IPS-18c (cell line): Measurements from ENCODE around the gene TBC1D5.
A peak's percentile ranks its signal among the peaks of the same experiment; 100 is the strongest.
"Not testable (repeated sequence)": the region's sequence is repeated elsewhere in the genome, so short reads cannot be mapped to it uniquely, and the experiment has no call there.

Source experiments
- H3K4me3 ChIP-seq: 2 replicates; pipeline ENCODE4 v1.7.0; 2013; ENCODE audit warnings: low read depth, mild to moderate bottlenecking, low read length, moderate library complexity; ENCODE audit not compliant: insufficient read depth
- H3K9me3 ChIP-seq: one replicate; pipeline ENCODE4 v1.6.1; 2013; ENCODE audit warnings: mild to moderate bottlenecking, low read length, moderate library complexity; ENCODE audit not compliant: control insufficient read depth, insufficient read depth

The TBC1D5 gene

DNA sequence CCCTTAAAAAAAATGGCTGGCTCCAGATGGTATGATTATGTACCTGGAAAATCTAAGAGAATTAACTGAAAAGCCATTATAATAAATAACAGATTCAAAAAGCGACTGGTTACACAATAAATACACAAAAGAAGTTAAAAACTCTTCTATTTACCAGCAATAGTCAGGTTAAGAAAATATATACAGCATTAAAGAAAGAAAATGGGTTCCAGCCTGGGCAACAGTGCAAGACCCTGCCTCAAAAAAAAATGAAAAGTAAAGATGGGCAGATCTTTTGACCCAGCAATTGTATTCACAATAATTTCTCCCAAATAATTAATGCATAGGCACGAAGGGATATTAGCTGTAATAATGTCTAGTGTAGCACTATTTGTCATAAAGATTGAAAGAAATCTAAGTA, 8.7 kb downstream of the TBC1D5 start:
- Histone ChIP-seq H3K4me3 (no peak overlapping the region), H3K9me3 (no peaks in the 10 kb centered on the region)

DNA sequence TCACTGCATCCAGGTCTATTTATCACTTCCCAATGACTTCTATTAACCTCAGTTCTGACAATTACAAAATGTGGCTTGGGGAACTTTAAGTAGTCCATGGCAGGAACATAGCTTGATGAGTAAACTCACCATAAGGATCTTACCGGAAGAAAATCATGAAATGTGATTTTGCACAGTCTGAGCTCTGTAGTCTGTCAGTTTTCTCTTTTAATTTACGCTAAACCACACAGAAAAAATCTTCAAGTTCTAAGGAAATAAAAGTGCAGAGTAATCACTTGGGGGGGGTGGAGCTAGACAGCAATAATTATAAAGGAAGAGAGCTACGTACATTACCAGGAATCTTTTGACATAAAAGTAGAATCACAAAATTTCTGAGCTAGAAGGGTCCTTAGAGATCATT, 9.2 kb downstream of the TBC1D5 start:
- no peak overlapping the region for H3K4me3 ChIP-seq
- H3K9me3 ChIP-seq = no peaks in the 10 kb centered on the region

DNA sequence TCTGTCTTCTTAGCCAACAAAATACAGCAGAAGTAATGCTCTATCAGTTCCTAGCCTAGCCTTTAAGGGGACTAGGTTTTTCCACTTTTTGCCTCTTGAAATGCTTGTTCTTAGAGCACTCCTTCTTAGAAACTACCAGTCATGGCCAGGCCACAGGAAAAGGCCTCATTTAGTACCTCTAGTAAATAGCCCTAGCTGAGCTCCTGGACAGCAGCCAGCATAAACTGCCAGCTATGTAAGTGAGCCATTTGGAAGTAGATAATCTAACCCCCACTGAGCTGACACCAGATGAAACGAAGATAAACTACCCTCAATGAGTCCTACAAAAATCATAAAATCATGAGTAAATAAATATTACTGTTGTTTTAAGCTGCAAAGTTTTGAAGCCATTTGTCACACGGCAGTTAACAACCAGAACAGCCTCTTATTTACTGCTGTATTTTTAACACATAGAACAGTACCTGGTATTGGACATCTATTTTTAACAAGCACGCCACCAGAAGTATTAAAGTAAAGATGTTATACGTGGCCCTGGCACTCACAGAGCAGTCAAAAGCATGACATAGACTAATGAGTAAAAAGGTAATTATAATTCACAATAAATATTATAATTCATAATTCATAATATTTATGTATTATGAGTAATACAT, 12.0 kb downstream of the TBC1D5 start:
- Histone ChIP-seq H3K4me3 (no peak overlapping the region), H3K9me3 (no peaks in the 10 kb centered on the region)

DNA sequence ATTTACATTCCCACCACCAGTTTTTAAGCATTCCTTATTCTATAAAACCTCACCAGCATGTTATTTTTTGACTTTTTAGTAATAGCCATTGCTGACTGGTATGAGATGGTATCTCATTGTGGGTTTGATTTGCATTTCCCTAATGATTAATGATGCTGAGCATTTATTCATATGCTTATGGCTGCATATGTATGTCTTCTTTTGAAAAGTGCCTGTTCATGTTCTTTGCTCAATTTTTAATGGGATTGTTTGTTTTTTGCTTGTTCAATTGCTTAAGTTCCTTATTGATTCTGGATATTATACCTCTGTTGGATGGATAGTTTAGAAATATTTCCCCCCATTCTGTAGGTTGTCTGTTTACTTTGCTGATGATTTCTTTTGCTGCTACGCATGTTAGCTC, 16.1 kb downstream of the TBC1D5 start:
- no peaks in the 10 kb centered on the region for H3K9me3 ChIP-seq
- no peak overlapping the region for H3K4me3 ChIP-seq

DNA sequence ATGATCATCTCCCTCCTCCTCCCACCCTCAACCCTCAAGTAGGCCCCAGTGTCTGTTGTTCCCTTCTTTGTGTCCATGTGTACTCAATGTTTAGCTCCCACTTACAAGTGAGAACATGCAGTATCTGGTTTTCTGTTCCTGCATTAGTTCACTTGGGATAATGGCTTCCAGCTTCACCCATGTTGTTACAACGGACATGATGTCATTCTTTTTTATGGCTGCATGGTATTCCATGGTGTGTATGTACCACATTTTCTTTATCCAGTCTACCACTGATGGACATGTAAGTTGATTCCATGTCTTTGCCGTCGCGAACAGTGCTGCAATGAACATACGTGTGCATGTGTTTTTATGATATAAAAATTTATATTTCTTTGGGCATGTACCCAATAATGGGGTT, 16.6 kb downstream of the TBC1D5 start:
- H3K4me3 ChIP-seq, H3K9me3 ChIP-seq: not testable (repeated sequence)

DNA sequence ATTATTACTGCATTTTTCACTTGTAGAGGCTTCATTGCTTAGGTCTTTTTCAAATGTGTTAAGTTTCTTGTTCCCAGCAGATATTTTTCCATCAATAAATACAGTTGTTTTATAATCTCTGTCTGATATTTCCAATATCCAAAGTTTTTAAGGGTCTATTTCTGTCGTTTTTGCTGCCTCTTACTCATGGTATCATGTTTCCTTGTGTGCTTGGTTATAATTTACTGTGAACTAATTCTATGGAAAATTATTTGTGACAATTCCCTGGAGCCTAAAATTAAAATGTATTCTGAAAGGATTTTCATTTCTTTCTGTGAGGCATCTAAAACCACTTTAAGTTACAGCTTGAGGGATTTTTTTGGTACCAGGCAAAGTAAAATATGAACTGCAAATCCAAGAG, 17.5 kb downstream of the TBC1D5 start:
- Histone ChIP-seq H3K9me3 (no peaks in the 10 kb centered on the region), H3K4me3 (no peak overlapping the region)

DNA sequence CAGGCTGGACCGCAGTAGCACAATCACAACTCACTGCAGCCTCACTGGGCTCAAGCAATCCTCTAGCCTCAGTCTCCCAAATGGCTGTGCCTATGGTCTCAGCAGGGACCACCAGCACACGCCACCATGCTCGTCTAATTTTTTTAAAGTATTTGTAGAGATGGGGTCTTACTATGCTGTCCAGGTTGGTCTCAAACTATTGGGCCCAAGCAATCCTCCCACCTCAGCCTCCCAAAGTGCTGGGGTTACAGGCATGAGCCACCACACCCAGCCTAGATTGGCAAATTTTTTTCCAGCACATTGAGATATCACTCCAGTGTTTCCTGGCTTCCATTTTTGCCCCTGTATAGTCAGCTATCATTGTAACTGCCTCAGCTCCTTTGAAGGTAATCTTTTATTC, 18.3 kb downstream of the TBC1D5 start:
- Histone ChIP-seq H3K4me3 (no peak overlapping the region), H3K9me3 (no peaks in the 10 kb centered on the region)

DNA sequence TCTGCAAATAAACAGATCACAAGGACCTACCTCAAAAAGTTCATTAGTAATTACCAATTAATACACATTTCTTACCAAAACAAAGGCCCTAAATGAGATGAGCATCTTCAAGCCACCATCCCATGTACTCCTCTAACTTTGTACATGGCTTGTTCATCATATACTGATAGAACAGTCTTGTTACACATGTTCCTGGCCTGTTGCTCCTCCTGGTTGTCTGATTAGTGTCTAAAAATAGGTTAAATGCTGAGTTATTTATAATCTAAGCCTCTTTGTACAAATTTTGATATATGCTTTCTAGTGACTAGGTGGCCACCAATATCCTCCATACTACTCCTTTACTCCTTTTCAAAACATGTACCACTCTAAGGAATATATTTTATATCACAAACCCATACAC, 25.0 kb downstream of the TBC1D5 start:
- no peak overlapping the region for H3K4me3 ChIP-seq
- peaks cover 6% of the 10 kb centered on the region for H3K9me3 ChIP-seq

DNA sequence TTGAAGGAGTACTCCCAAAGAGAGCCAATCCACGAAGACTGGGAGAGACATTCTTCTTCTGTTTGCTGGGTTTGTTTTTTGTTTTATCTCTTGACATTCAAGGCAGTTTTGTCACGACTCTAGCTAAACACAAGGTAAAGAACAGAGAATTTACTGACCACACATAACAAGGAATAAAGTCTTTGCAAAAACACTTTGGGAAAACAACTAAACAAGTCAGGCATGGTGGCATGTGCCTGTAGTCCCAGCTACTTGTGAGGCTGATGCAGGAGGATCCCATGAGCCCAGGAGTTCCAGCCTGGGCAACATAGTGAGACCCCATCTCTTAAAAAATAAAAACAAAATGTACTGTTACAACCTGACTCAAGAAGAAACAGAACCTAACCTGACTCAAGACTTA, 28.0 kb downstream of the TBC1D5 start:
- Histone ChIP-seq H3K4me3 (no peak overlapping the region), H3K9me3 (peaks cover 6% of the 10 kb centered on the region)

DNA sequence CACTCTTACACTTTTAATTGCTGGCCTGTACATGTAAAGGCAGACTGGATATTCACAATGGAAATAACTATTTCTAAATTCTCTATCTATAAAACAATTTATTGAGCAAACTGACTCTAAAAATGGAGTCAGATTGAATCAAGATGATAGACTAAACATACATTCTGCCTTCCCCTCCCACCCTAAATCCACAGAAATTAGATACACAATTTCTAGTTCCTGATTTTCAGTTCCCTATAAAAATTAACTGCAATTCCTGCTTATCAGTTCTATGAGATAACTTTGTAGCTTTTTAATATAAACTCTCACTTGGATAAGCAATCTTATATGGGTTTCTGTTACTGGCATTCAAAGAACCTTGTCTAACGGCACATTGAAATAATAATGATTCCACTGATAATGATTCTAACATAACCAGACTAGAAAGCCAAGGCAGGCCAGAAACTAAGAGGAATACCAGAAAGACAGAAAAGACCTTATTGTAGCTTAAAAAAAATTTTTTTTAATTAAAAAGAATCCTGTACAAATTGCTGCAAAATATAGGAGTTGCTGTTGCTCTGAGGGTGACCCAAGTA, 33.1 kb downstream of the TBC1D5 start:
- no peak overlapping the region for H3K4me3 ChIP-seq
- peaks cover 6% of the 10 kb centered on the region for H3K9me3 ChIP-seq

DNA sequence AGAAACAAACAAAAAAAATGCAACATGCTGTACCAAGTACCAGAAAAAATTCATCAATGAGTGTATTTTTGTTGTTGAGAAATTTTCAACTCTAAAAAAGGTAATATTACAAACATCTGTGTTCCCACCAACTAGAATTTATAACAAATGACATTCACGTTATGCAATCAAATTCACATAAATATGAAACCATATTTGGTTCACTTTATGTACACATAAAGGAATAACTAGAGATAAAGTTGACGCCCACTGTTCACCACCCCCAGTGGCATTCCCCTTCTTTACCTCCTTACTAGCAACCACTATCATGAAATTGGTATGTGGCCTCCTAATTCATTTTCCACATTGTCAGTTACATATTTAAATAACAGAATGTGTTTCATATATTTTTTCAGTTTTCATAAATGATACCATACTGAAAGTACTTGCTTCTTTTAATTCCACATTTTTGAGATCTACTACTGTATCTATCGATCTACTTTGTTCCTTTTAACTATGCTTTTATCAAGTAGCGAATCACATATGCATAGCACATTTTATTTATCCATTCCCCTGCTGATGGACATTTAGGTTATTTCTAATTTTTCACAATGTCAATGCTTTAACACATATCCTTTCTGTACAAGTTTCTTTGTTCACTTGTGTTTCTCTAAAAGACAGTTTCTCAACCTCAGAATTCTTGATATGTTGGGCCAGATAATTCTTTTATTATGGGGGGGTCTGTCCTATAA, 34.5 kb downstream of the TBC1D5 start:
- Histone ChIP-seq H3K4me3 (no peak overlapping the region), H3K9me3 (peaks cover 4% of the 10 kb centered on the region)

DNA sequence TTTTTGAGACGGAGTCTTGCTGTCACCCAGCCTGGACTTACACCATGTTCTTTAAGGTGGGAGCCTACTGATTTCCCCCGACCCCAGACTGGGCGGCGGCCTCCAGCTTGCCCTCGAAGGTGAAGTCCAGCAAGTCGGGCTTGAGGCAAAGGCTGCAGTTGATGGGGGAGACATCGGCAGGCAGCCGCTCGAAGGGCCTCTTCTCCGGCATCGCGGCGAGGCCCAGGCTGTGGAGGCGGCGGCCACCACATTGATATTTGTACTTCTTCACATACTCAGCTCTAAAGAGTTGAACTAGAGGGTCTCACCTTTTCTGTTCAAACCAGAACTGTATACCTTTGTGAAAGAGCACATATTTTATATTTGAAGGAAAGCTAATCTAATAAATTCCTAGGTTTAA, 36.4 kb downstream of the TBC1D5 start:
- H3K9me3 ChIP-seq, H3K4me3 ChIP-seq: not testable (repeated sequence)

DNA sequence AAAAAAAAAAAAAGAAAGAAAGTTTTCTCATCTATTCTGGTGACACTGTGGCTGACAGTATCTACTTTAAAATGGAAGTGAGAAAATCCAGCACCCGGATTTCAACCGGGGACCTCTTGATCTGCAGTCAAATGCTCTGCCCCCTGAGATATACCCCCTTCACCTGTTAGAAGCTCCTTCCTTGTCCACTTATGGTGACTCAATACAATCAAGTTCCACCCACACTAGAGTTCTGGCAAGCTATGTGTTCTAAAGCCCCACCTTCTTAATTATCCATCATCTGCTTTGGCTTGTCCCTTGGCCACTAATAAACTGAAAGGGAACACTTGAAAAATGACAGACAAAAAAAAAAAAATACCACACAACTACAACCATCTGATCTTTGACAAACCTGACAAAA, 42.6 kb downstream of the TBC1D5 start:
- not testable (repeated sequence) for H3K4me3 ChIP-seq, H3K9me3 ChIP-seq

DNA sequence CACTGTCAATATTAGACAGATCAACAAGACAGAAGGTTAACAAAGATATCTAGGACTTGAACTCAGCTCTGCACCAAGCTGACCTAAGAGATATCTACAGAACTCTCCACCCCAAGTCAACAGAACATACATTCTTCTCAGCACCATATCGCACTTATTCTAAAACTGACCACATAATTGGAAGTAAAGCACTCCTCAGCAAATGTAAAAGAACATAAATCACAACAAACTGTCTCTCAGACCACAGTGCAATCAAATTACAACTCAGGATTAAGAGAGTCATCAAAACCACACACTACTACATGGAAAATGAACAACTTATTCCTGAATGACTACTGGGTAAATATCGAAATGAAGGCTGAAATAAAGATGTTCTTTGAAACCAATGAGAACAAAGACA, 46.8 kb downstream of the TBC1D5 start:
- not testable (repeated sequence) for H3K9me3 ChIP-seq, H3K4me3 ChIP-seq

DNA sequence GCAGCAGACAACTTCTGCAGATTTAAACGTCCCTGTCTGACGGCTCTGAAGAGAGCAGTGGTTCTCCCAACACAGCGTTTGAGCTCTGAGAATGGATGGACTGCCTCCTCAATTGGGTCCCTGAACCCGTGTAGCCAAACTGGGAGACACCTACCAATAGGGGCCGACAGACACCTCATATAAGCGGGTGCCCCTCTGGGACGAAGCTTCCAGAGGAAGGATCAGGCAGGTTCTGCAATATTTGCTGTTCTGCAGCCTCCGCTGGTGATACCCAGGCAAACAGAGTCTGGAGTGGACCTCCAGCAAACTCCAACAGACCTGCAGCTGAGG, 48.8 kb downstream of the TBC1D5 start:
- not testable (repeated sequence) for H3K9me3 ChIP-seq
- H3K4me3 ChIP-seq = peak overlapping the region; percentile 9; the same call in 1 of the 2 replicates

DNA sequence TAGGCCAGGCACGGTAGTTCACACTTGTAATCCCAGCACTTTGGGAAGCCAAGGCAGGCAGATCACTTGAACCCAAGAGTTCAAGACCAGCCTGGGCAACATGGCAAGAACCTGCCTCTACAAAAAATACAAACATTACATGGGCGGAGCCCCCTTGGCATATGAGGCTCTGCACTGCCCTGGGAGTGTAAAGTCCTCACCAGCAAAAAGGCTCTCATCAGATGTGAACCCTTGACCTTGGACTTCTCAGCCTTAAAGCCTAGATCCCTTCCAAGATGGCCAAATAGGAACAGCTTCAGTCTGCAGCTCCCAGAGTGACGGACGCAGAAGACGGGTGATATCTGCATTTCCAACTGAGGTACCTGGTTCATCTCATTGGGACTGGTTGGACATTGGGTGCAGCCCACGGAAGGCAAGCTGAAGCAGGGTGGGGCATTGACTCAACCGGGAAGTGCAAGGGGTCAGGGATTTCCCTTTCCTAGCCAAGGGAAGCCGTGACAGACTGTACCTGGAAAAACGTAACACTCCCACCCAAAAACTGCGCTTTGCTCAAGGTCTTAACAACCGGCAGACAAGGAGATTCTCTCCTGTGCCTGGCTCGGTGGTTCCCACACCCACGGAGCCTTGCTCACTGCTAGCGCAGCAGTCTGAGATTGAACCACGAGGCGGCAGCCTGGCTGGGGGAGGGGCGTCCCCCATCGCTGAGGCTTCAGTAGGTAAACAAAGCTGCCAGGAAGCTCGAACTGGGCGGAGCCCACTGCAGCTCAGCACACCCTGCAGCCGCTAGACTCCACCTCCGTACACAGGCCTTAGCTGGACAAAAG, 49.4 kb downstream of the TBC1D5 start:
- not testable (repeated sequence) for H3K9me3 ChIP-seq
- H3K4me3 ChIP-seq = 0 out of 2 replicates have a peak overlapping the region, but pooled peaks have one; percentile 9

DNA sequence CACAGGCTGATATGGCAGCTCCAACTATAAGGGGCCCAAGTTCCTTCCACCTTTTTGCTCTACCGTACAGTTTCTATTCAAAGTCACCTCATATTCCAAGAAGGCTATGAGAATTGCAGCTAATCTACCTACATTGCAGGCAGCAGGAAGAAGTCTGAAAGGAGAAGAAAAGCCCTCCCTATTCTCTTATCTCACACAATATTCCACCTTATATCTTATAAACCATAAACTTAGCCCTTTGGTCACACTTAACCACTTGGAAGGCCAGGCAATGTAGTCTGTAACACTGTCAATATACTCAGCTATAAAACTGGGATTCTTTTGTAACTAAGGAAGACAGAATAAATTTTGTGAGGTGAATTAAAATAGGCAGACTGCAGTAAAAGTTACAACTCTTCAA, 54.9 kb downstream of the TBC1D5 start:
- no peaks in the 10 kb centered on the region for H3K9me3 ChIP-seq
- no peak overlapping the region for H3K4me3 ChIP-seq

DNA sequence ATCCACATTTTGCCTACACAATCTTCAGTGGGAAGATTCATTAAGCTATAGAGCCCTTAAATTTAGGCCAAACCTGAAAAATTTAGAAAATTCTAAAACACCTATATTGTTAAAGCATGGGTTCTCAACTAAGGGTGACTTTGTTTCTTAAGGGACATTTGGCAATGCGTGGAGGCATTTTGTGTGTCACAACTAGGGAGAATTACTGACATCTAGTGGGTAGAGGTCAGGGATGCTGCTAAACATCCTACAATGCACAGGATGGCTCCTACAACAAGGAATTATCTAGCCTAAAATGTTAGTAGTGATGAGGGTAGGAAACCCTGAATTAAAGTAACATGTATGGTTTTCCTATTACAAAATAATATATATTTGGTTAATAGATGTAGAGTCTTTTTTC, 55.8 kb downstream of the TBC1D5 start:
- no peaks in the 10 kb centered on the region for H3K9me3 ChIP-seq

More for the DNA sequence above, 55.8 kb downstream of the TBC1D5 start:
- H3K4me3 ChIP-seq = no peak overlapping the region
